Measurements from ENCODE around the gene GJD4. TPM values are rescaled to one million over a fixed set of nuclear protein-coding genes. Genes with fewer than 3 reads are reported as not detected.

GJD4 gene
- total and polyA plus RNA-seq, 8 donors: 0.11 to 0.13 TPM; not detected in 6

DNA sequence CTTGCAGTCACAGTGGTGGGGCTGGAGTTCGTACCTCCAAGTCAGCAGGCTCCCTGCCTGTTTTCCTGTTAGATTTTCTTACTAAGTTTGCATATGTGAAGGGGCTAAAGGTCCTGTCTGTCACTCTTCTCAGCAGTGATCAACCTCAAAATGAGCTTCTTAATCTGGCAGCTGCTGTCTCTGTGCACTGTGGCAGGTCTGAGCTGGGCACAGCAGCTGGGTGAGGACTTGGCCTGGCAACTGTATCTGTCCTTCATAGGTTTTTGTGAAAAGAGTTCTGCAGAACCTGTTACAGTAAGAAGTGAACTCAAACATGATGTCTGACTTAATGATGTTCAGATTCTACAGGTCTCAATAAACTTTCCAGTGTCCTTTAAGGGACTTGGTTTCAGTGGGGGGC lies 31.3 kb upstream of the GJD4 start:
- no peaks in the 10 kb centered on the region for H3K4me1 ChIP-seq
- peaks cover 0 to 55% of the 10 kb centered on the region in 2 donors for H3K36me3 ChIP-seq
- intact Hi-C loops (cut with DNase I): no loop called here
- no peak for DNase-seq
- H3K27ac ChIP-seq: no peak overlapping the region
- TF ChIP-seq, protein P1, sequence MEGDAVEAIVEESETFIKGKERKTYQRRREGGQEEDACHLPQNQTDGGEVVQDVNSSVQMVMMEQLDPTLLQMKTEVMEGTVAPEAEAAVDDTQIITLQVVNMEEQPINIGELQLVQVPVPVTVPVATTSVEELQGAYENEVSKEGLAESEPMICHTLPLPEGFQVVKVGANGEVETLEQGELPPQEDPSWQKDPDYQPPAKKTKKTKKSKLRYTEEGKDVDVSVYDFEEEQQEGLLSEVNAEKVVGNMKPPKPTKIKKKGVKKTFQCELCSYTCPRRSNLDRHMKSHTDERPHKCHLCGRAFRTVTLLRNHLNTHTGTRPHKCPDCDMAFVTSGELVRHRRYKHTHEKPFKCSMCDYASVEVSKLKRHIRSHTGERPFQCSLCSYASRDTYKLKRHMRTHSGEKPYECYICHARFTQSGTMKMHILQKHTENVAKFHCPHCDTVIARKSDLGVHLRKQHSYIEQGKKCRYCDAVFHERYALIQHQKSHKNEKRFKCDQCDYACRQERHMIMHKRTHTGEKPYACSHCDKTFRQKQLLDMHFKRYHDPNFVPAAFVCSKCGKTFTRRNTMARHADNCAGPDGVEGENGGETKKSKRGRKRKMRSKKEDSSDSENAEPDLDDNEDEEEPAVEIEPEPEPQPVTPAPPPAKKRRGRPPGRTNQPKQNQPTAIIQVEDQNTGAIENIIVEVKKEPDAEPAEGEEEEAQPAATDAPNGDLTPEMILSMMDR (IDR thresholded peaks at IDR 0.05): no peak
- H3K4me3 ChIP-seq: no peak overlapping the region
- H3K9me3 ChIP-seq: no peaks in the 10 kb centered on the region
- H3K27me3 ChIP-seq: no peaks in the 10 kb centered on the region
- ATAC-seq: no peak

DNA sequence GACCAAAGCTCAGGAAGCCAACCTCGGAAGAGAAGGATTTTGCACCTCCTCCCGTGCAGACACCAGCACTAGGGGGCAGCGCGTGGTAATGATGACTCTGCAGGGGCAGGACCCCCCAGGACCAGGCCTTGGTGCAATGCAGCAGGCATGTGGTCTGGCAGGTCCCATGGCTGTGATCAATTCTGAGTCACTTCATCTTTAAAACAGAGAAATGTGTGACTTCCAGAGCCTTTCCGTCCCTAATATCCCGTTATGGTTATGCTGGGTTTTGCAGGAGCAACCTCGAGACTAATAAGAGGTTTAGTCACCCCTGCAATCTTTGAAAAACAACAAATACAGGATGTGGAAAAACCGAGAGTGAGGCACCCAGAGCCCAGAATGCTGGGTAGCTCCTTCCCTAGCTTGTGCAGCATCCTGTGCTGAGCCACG lies 30.2 kb upstream of the GJD4 start:
- DNase-seq (no peak), ATAC-seq (no peak)
- TF ChIP-seq, protein P1 (IDR thresholded peaks at IDR 0.05): no peak
- H3K27ac ChIP-seq: no peak overlapping the region
- H3K4me3 ChIP-seq: no peak overlapping the region
- no peaks in the 10 kb centered on the region for H3K9me3 ChIP-seq
- no peaks in the 10 kb centered on the region for H3K4me1 ChIP-seq
- no peaks in the 10 kb centered on the region for H3K27me3 ChIP-seq
- peaks cover 0 to 44% of the 10 kb centered on the region in 2 donors for H3K36me3 ChIP-seq
- intact Hi-C loops (cut with DNase I): no loop called here

DNA sequence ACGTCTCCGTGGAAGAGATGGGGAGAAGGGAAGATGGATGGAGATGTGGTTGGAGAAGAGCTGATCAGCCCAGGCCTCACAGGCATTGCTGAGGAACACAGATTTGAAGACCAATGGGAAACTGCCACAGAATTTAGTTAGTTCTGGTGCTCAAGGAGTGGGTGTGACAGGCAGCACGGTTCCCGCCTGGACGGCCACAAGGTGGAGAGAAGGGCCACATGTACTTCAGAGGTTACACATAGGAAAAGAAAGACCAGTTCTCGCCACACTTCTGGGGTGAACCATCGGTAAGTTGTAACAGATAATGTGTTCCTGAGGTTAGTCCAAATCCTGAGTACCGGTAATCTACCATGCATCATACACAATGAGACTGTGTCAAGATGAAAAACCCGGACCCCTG lies 29.5 kb upstream of the GJD4 start:
- no peak for DNase-seq
- H3K27ac ChIP-seq: no peak overlapping the region
- H3K4me1 ChIP-seq: no peaks in the 10 kb centered on the region
- H3K9me3 ChIP-seq: no peaks in the 10 kb centered on the region
- intact Hi-C loops (cut with DNase I): no loop called here
- H3K36me3 ChIP-seq: peaks cover 0 to 37% of the 10 kb centered on the region in 2 donors
- ATAC-seq: no peak
- H3K4me3 ChIP-seq: no peak overlapping the region
- TF ChIP-seq, protein P1 (IDR thresholded peaks at IDR 0.05): no peak
- H3K27me3 ChIP-seq: no peaks in the 10 kb centered on the region

DNA sequence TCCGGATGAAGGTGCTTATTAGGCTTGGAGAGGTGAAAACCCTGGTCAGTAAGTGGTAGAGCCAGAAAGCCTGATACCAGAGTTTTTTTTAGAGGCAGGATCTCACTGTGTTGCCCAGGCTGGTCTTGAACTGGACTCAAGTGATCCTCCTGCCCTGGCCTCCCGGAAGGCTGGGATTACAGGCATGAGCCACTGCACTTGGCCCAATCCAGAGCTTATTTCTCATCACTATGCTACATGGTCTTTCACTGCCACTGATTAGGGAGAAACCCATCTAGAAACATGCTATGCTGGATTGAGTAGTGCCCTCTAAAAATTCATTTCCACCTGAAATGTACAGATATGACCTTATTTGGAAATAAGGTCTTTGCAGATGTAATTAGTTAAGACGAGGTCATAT lies 28.4 kb upstream of the GJD4 start:
- no peak for ATAC-seq
- peaks cover 0 to 33% of the 10 kb centered on the region in 2 donors for H3K36me3 ChIP-seq
- H3K4me3 ChIP-seq: no peak overlapping the region
- H3K4me1 ChIP-seq: no peaks in the 10 kb centered on the region
- H3K27me3 ChIP-seq: no peaks in the 10 kb centered on the region
- H3K27ac ChIP-seq: no peak overlapping the region
- TF ChIP-seq, protein P1 (IDR thresholded peaks at IDR 0.05): no peak
- no peak for DNase-seq
- no peaks in the 10 kb centered on the region for H3K9me3 ChIP-seq
- intact Hi-C loops (cut with DNase I): no loop called here

DNA sequence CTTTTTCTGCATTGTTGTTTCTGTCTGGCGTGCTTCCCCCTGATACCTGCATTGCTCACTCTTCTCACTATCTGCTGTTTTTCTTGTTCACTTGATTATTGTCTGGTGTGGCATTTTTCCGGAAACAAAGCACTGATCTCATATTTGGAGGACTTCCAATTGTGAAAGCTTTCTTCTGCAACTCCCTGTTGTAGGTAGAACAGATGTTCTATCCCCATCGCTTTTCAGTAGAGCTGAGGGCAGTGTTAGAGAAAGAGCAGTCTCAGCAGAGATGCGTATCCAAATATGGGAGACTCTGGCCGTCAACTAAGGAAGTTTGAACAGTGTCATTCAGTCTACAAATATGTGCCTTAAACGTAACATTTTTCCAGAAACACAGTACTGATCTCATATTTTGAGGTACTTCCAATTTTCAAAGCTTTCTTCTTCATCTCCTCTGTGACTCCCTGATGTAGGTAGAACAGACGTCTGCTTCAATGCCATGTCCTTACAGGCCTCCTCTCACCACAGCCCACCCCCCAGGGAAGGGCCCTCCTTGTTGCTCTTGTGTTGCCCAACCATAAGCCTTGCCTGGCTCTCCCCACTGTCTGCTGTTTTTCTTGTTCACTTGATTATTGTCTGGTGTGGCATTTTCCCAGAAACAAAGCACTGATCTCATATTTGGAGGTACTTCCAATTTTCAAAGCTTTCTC lies 27.1 kb upstream of the GJD4 start:
- no peak overlapping the region for H3K27ac ChIP-seq
- no peak overlapping the region for H3K4me3 ChIP-seq
- no peaks in the 10 kb centered on the region for H3K9me3 ChIP-seq
- no peaks in the 10 kb centered on the region for H3K4me1 ChIP-seq
- ATAC-seq: no peak
- TF ChIP-seq, protein P1 (IDR thresholded peaks at IDR 0.05): no peak
- intact Hi-C loops (cut with DNase I): no loop called here
- no peaks in the 10 kb centered on the region for H3K27me3 ChIP-seq
- H3K36me3 ChIP-seq: peaks cover 0 to 20% of the 10 kb centered on the region in 2 donors
- no peak for DNase-seq
